Stimulated activated CD4-positive, alpha-beta T cell treated with anti-CD3 and anti-CD28 coated beads, Interleukin-4, amount 100 ng/mL, for 4 hours (primary cell): Measurements from ENCODE around the gene AKNA.
"Not testable (repeated sequence)": the region's sequence is repeated elsewhere in the genome, so short reads cannot be mapped to it uniquely, and the experiment has no call there.

ENCODE experiments used
- DNase-seq, 2 experiments: peaks; one replicate each; pipeline ENCODE4 v3.0.0-alpha.2; 2020

AKNA gene

GRCh38 chr9:114334490-114334889 lies 53.3 kb downstream of the AKNA start:
- DNase-seq: no peak

- not testable (repeated sequence) for DNase-seq
Observed at GRCh38 chr9:114333718-114334117, 54.1 kb downstream of the AKNA start.

- DNase-seq: not testable (repeated sequence)
Observed at GRCh38 chr9:114332474-114333040, 55.2 kb downstream of the AKNA start.

- not testable (repeated sequence) for DNase-seq
Observed at GRCh38 chr9:114331229-114332195, 56.3 kb downstream of the AKNA start.

- no peak for DNase-seq
Observed at GRCh38 chr9:114330636-114331035, 57.1 kb downstream of the AKNA start.

- not testable (repeated sequence) for DNase-seq
Observed at GRCh38 chr9:114329625-114330022, 58.2 kb downstream of the AKNA start, which contains the start of gene ORM2. TSS of gene ORM2 (plus strand) at chr9:114329869. CDS start at chr9:114329905, 36 bp downstream.

GRCh38 chr9:114328937-114329624 lies 58.7 kb downstream of the AKNA start:
- DNase-seq: not testable (repeated sequence)

GRCh38 chr9:114328357-114328820 lies 59.4 kb downstream of the AKNA start:
- DNase-seq: not testable (repeated sequence)

GRCh38 chr9:114327749-114328148 lies 60.0 kb downstream of the AKNA start:
- DNase-seq: no peak

GRCh38 chr9:114325684-114326254 lies 62.0 kb downstream of the AKNA start:
- not testable (repeated sequence) for DNase-seq

GRCh38 chr9:114324965-114325364 lies 62.8 kb downstream of the AKNA start:
- DNase-seq: not testable (repeated sequence)

GRCh38 chr9:114324492-114324891 lies 63.3 kb downstream of the AKNA start:
- DNase-seq: no peak

GRCh38 chr9:114323849-114324248 lies 63.9 kb downstream of the AKNA start:
- DNase-seq: not testable (repeated sequence)

GRCh38 chr9:114322831-114323531 lies 64.8 kb downstream of the AKNA start, which contains the start of gene ORM1:
TSS of gene ORM1 (plus strand) at chr9:114323098. CDS start at chr9:114323134, 36 bp downstream.
- not testable (repeated sequence) for DNase-seq

GRCh38 chr9:114322160-114322818 lies 65.5 kb downstream of the AKNA start:
- DNase-seq: not testable (repeated sequence)

- DNase-seq: no peak
Observed at GRCh38 chr9:114321759-114322158, 66.0 kb downstream of the AKNA start.

- DNase-seq: not testable (repeated sequence)
Observed at GRCh38 chr9:114320710-114321109, 67.1 kb downstream of the AKNA start.

- no peak for DNase-seq
Observed at GRCh38 chr9:114319147-114319546, 68.6 kb downstream of the AKNA start.

GRCh38 chr9:114318416-114318815 lies 69.4 kb downstream of the AKNA start:
- DNase-seq: no peak

- no peak for DNase-seq
Observed at GRCh38 chr9:114317665-114318357, 70.0 kb downstream of the AKNA start.
